ENCODE data around the gene CRABP2. TPM values are rescaled to one million over a fixed set of nuclear protein-coding genes. Genes with fewer than 3 reads are reported as not detected.

The CRABP2 gene
- total and polyA plus RNA-seq, 12 donors, result 0.25 to 2.7 (median 1.3) TPM; not detected in 1

GRCh38 chr1:156684227-156684782 lies 21.1 kb downstream of the CRABP2 start:
- Histone ChIP-seq H3K36me3 (no peaks in the 10 kb centered on the region), H3K4me3 (no peak overlapping the region), H3K9me3 (no peaks in the 10 kb centered on the region), H3K27ac (no peak overlapping the region), H3K4me1 (peaks cover 0 to 5% (median 2%) of the 10 kb centered on the region in 9 donors), H3K27me3 (peaks cover 0 to 66% (median 12%) of the 10 kb centered on the region in 7 donors)
- intact Hi-C loops (cut with DNase I), result loop anchor here in 2 of 10 donors (10.0 kb wide), 2 partner anchors 180 to 240 kb away; partner anchors contain the start of genes LRRC71 (in 1 of the 2) and NTRK1 (in 1 of the 2)
- no peak for ATAC-seq
- no peak for DNase-seq
- TF ChIP-seq, protein P1, sequence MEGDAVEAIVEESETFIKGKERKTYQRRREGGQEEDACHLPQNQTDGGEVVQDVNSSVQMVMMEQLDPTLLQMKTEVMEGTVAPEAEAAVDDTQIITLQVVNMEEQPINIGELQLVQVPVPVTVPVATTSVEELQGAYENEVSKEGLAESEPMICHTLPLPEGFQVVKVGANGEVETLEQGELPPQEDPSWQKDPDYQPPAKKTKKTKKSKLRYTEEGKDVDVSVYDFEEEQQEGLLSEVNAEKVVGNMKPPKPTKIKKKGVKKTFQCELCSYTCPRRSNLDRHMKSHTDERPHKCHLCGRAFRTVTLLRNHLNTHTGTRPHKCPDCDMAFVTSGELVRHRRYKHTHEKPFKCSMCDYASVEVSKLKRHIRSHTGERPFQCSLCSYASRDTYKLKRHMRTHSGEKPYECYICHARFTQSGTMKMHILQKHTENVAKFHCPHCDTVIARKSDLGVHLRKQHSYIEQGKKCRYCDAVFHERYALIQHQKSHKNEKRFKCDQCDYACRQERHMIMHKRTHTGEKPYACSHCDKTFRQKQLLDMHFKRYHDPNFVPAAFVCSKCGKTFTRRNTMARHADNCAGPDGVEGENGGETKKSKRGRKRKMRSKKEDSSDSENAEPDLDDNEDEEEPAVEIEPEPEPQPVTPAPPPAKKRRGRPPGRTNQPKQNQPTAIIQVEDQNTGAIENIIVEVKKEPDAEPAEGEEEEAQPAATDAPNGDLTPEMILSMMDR (IDR thresholded peaks at IDR 0.05), result no peak
- WGBS, 2 donors, result 79 to 81% methylated on average over 5 of the region's 5 CpGs

DNA sequence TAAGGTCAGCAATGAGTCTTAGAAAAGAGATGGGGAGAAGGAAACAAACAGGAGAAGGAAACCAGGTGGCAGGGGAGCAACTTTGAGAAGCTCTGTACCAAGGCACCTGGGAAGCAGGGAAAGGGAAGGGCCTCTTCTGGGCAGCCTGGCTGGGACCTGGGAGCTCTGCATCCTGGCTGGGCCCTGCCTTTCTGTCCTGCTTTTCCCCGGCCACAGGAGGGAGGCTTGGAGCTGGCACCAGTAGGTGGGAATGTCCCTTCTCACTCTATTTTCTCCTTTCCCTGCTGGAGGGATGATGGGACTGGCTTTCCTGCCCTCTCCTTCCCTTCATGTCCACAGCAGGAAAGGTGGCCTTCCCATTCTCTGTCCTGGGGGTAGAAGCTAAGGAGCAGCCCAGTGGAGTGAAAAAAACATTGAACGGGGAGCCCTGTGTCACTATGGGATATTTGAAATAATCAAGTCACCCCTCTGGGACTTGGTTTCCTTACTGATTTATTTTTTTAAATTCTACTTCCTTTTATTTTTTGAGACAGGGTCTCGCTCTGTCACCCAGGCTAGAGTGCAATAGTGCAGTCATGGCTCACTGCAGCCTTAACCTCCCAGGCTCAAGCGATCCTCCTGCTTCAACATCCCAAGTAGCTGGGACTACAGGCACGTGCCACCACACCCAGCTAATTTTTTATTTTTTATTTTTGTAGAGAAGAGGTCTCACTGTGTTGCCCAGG lies 23.1 kb downstream of the CRABP2 start:
- 65 to 79% methylated on average over 5 of the region's 5 CpGs for WGBS, 2 donors
- Histone ChIP-seq H3K36me3 (no peaks in the 10 kb centered on the region), H3K4me3 (no peak overlapping the region), H3K27me3 (peaks cover 0 to 67% (median 7%) of the 10 kb centered on the region in 7 donors), H3K4me1 (peaks cover 0 to 10% (median 6%) of the 10 kb centered on the region in 9 donors), H3K9me3 (no peaks in the 10 kb centered on the region), H3K27ac (no peak overlapping the region)
- intact Hi-C loops (cut with DNase I), result loop anchor here in 2 of 10 donors (10.0 kb wide), 2 partner anchors 182 to 242 kb away; partner anchors contain the start of genes LRRC71 (in 1 of the 2) and NTRK1 (in 1 of the 2)
- DNase-seq, result no peak
- no peak for ATAC-seq
- TF ChIP-seq, protein P1 (IDR thresholded peaks at IDR 0.05), result no peak

GRCh38 chr1:156681196-156681960 lies 24.0 kb downstream of the CRABP2 start:
- H3K27ac ChIP-seq, result no peak overlapping the region
- H3K4me3 ChIP-seq, result no peak overlapping the region
- intact Hi-C loops (cut with DNase I), result loop anchor here in 2 of 10 donors (10.0 kb wide), 2 partner anchors 183 to 243 kb away; partner anchors contain the start of genes LRRC71 (in 1 of the 2) and NTRK1 (in 1 of the 2)
- H3K9me3 ChIP-seq, result no peaks in the 10 kb centered on the region
- 73 to 85% methylated on average over 8 of the region's 8 CpGs for WGBS, 2 donors
- TF ChIP-seq, protein P1 (IDR thresholded peaks at IDR 0.05), result no peak
- peaks cover 4 to 19% (median 13%) of the 10 kb centered on the region in 9 donors for H3K4me1 ChIP-seq
- peaks cover 0 to 68% (median 7%) of the 10 kb centered on the region in 7 donors for H3K27me3 ChIP-seq
- H3K36me3 ChIP-seq, result no peaks in the 10 kb centered on the region
- ATAC-seq, result no peak
- DNase-seq, result no peak

- H3K36me3 ChIP-seq, result peaks cover 0 to 4% (median 0%) of the 10 kb centered on the region in 9 donors
- H3K9me3 ChIP-seq, result no peaks in the 10 kb centered on the region
- no peak overlapping the region for H3K4me3 ChIP-seq
- H3K4me1 ChIP-seq, result peaks cover 7 to 31% (median 20%) of the 10 kb centered on the region in 9 donors
- no peak overlapping the region for H3K27ac ChIP-seq
- ATAC-seq (no peak), DNase-seq (no peak)
- 56 to 72% methylated on average over 2 of the region's 2 CpGs for WGBS, 2 donors
- TF ChIP-seq, protein P1 (IDR thresholded peaks at IDR 0.05), result no peak
- peaks cover 0 to 71% (median 4%) of the 10 kb centered on the region in 7 donors for H3K27me3 ChIP-seq
- intact Hi-C loops (cut with DNase I), result loop anchor here in 2 of 10 donors (10.0 kb wide), 2 partner anchors 185 to 245 kb away; partner anchors contain the start of genes LRRC71 (in 1 of the 2) and NTRK1 (in 1 of the 2)
Measured at GRCh38 chr1:156680056-156680455, 25.3 kb downstream of the CRABP2 start.

All from heart right ventricle (tissue), 16 donors.